ENCODE results near the gene PRIM1.

DNA sequence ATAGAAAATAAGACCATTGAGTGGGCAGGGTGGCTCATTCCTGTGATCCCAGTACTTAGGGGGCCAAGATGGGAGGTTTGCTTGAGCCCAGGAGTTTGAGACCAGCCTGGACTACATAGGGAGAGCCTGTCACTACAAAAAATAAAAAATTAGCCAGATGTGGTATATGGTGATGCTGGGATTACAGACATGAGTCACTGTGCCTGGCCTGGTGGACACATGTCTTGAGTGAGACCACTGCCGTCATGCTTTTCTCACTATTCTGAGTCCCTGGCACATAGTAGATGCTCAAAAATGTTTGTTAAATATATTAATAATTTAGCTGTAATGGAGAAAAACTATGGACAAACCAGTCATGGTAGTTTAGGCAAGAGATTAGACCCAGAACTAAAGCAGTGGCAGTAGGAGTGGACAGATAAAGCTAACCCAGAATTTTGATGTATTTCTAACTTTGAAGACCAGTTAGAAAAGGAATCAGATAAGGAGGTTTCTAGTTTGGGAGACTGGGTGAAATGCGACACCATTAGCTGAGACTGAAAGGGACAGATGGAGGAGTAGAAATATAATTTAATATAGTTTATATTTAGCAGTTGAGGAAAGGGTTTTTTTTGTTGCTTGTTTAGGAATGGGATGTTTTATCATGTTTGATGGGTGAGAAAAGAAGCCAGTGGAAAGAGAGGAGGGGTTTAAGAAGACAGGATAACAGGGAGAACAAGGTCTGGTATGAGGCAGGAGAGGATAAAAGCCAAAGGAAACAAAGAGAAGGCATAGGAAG, 56.6 kb downstream of the PRIM1 start:
- TF ChIP-seq POLR2A (IDR thresholded peaks at IDR 0.05): no peak
- TF ChIP-seq, protein P1, sequence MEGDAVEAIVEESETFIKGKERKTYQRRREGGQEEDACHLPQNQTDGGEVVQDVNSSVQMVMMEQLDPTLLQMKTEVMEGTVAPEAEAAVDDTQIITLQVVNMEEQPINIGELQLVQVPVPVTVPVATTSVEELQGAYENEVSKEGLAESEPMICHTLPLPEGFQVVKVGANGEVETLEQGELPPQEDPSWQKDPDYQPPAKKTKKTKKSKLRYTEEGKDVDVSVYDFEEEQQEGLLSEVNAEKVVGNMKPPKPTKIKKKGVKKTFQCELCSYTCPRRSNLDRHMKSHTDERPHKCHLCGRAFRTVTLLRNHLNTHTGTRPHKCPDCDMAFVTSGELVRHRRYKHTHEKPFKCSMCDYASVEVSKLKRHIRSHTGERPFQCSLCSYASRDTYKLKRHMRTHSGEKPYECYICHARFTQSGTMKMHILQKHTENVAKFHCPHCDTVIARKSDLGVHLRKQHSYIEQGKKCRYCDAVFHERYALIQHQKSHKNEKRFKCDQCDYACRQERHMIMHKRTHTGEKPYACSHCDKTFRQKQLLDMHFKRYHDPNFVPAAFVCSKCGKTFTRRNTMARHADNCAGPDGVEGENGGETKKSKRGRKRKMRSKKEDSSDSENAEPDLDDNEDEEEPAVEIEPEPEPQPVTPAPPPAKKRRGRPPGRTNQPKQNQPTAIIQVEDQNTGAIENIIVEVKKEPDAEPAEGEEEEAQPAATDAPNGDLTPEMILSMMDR (IDR thresholded peaks at IDR 0.05): no peak

All from prostate gland (tissue), 2 donors.